K562 (cell line): ENCODE results near the gene UROD. TPM values are rescaled to one million over a fixed set of nuclear protein-coding genes. Genes with fewer than 3 reads are reported as not detected.
A peak's percentile ranks its signal among the peaks of the same experiment; 100 is the strongest.

Experiments used
- ATAC-seq: fragments of 200-7000 bp; cut with Tn5 transposase; 3 replicates; pipeline ENCODE4 v1.9.1; 2020; ENCODE audit warnings: moderate library complexity
- BruUV-seq: library from RNA; stranded (reverse); fragments of 400-500 nt; replicated peaks from 2 replicates; lab custom pipeline; 2021; lab: Mats Ljungman, UMichigan
- CTCF ChIA-PET: fragments of 300-600 bp; formaldehyde crosslinking; extraction: SDS; loops from one replicate; lab custom pipeline; 2021; ENCODE audit warnings: low intra/inter-chr PET ratio; lab: Yijun Ruan, JAX
- POLR2A ChIA-PET: fragments of 300-600, 350-650 bp; sonication (Branson Sonifier 250); formaldehyde crosslinking; extraction: SDS; loops from one replicate; lab custom pipeline; 2021; ENCODE audit warnings: antibody characterized with exemption, inconsistent platforms; lab: Yijun Ruan, JAX
- DNase-seq, 4 experiments: peaks; one replicate each; pipeline versions ENCODE4 v3.0.0 to v3.0.0-alpha.2; 2011 to 2018; ENCODE audit warnings: low spot score in 3 of 4, mixed read lengths in 3 of 4; ENCODE audit errors: extremely low read depth in 1 of 4
- FAIRE-seq: peaks from 2 replicates; lab custom pipeline; 2011; peaks lifted over from hg19 to GRCh38; lab: Jason Lieb, UNC
- H2AFZ ChIP-seq: 2 replicates; pipeline ENCODE4 v1.6.0; 2011; ENCODE audit warnings: low read depth, low read length, control low read depth, inconsistent platforms
- H3K27ac ChIP-seq: fragments of 200-600 bp; 3 replicates; pipeline ENCODE4 v1.8.0; 2011; ENCODE audit warnings: low read depth, mild to moderate bottlenecking, control low read depth, inconsistent platforms, low read length, moderate library complexity, mixed read lengths; ENCODE audit errors: extremely low read depth
- H3K27me3 ChIP-seq, 2 experiments: fragments of 300-600 bp in 1 of 2; 2 replicates in 1 of 2; 3 replicates in 1 of 2; pipeline versions ENCODE4 v1.6.0 to v1.8.0; 2011; ENCODE audit warnings: inconsistent platforms in 2 of 2, low read length in 2 of 2, mild to moderate bottlenecking in 1 of 2, mixed read lengths in 1 of 2, moderate library complexity in 1 of 2; ENCODE audit not compliant: control insufficient read depth in 2 of 2, insufficient read depth in 2 of 2
- H3K36me3 ChIP-seq: fragments of 300-600 bp; 3 replicates; pipeline ENCODE4 v1.8.0; 2011; ENCODE audit warnings: mild to moderate bottlenecking, low read length, inconsistent platforms; ENCODE audit not compliant: control insufficient read depth, insufficient read depth
- H3K4me1 ChIP-seq, 2 experiments: fragments of 200-600 bp in 1 of 2; replicated peaks in 1 of 2; 2 replicates in 1 of 2; 3 replicates in 1 of 2; pipeline versions ENCODE4 v1.5.1 to v1.8.0; 2011; ENCODE audit warnings: inconsistent platforms in 2 of 2, low read length in 2 of 2, mild to moderate bottlenecking in 1 of 2, mixed read lengths in 1 of 2, moderate library complexity in 1 of 2; ENCODE audit not compliant: control insufficient read depth in 2 of 2, insufficient read depth in 2 of 2
- H3K4me2 ChIP-seq: 2 replicates; pipeline ENCODE4 v1.6.1; 2011; ENCODE audit warnings: low read length, control low read depth, inconsistent platforms, mixed read lengths; ENCODE audit not compliant: insufficient read depth
- H3K4me3 ChIP-seq: fragments of 200-600 bp; sonication (generic), shearing (Covaris generic); 2 replicates; pipeline ENCODE4 v1.5.1; 2016; ENCODE audit warnings: control low read depth, inconsistent platforms
- H3K79me2 ChIP-seq: fragments of 200-600 bp; 3 replicates; pipeline ENCODE4 v1.8.0; 2011; ENCODE audit warnings: low read length, inconsistent platforms; ENCODE audit not compliant: control insufficient read depth, insufficient read depth
- H3K9ac ChIP-seq, 2 experiments: 2 replicates each; pipeline versions ENCODE4 v1.6.0 to v1.6.1; 2011; ENCODE audit warnings: low read depth in 2 of 2, low read length in 2 of 2, control low read depth in 1 of 2, inconsistent platforms in 1 of 2, mild to moderate bottlenecking in 1 of 2, mixed read lengths in 1 of 2; ENCODE audit not compliant: insufficient read depth in 1 of 2
- H3K9me1 ChIP-seq: one replicate; pipeline ENCODE4 v1.6.0; 2011; ENCODE audit warnings: inconsistent platforms, mild to moderate bottlenecking, low read length, moderate library complexity; ENCODE audit not compliant: control insufficient read depth, insufficient read depth
- H3K9me3 ChIP-seq: replicated peaks from 2 replicates; pipeline ENCODE4 v1.5.1; 2011; ENCODE audit warnings: low read depth, low read length, inconsistent platforms; ENCODE audit not compliant: control insufficient read depth, insufficient read depth
- H4K20me1 ChIP-seq: replicated peaks from 2 replicates; pipeline ENCODE4 v1.6.1; 2011; ENCODE audit warnings: low read length, inconsistent platforms, mixed read lengths; ENCODE audit not compliant: control insufficient read depth, insufficient read depth
- EZH2 ChIP-seq: IDR thresholded peaks from 2 replicates; pipeline ENCODE4 v1.6.1; 2012; ENCODE audit warnings: low read depth, mild to moderate bottlenecking, inconsistent platforms, low read length, borderline replicate concordance
- GMEB1 ChIP-seq: fragments of 250-450 bp; sonication (Bioruptor Pico); IDR thresholded peaks from 2 replicates; pipeline ENCODE4 v1.4.0; 2020; ENCODE audit warnings: mild to moderate bottlenecking
- KDM5B ChIP-seq: fragments of 200-600 bp; sonication (generic); IDR thresholded peaks from 2 replicates; pipeline ENCODE4 v1.6.1; 2012; ENCODE audit warnings: low read depth, mild to moderate bottlenecking, moderate library complexity, low read length, control low read depth, inconsistent platforms; ENCODE audit not compliant: insufficient replicate concordance
- LCOR ChIP-seq: sonication (generic); formaldehyde crosslinking; IDR thresholded peaks from 2 replicates; pipeline ENCODE4 v1.8.0; 2022; ENCODE audit warnings: mild to moderate bottlenecking, missing genetic modification reagents
- MEIS2 ChIP-seq: fragments of 450-650 bp; IDR thresholded peaks from 2 replicates; pipeline ENCODE4 v1.6.1; 2014; ENCODE audit warnings: mild to moderate bottlenecking; ENCODE audit not compliant: partially characterized antibody
- PHB ChIP-seq: fragments of 250-450 bp; sonication (Bioruptor Pico); IDR thresholded peaks from 2 replicates; pipeline ENCODE4 v1.5.0; 2021
- PHF21A ChIP-seq: fragments of 450-650 bp; IDR thresholded peaks from 2 replicates; pipeline ENCODE4 v1.6.1; 2017; ENCODE audit warnings: low read depth, borderline replicate concordance
- SMAD2 ChIP-seq: fragments of 150-350 bp; IDR thresholded peaks from 2 replicates; pipeline ENCODE4 v1.6.1; 2014; ENCODE audit warnings: low read depth, mild to moderate bottlenecking, low read length
- SREBF2 ChIP-seq: sonication (generic); formaldehyde crosslinking; IDR thresholded peaks from 2 replicates; pipeline ENCODE4 v1.4.0; 2020; ENCODE audit warnings: mild to moderate bottlenecking, missing genetic modification reagents
- STAT5A ChIP-seq: IDR thresholded peaks from 2 replicates; pipeline ENCODE4 v1.6.1; 2012; ENCODE audit warnings: low read length, inconsistent platforms, borderline replicate concordance
- STAT6 ChIP-seq: sonication (generic); formaldehyde crosslinking; IDR thresholded peaks from 2 replicates; pipeline ENCODE4 v1.8.1; 2023; ENCODE audit warnings: mild to moderate bottlenecking, missing genetic modification reagents
- ZKSCAN3 ChIP-seq: fragments of 250-450 bp; sonication (Bioruptor Pico); IDR thresholded peaks from 2 replicates; pipeline ENCODE4 v1.4.0; 2020
- ZNF408 ChIP-seq: fragments of 250-450 bp; sonication (Bioruptor Pico); IDR thresholded peaks from 2 replicates; pipeline ENCODE4 v1.4.0; 2020; ENCODE audit warnings: low read depth, mild to moderate bottlenecking, moderate library complexity
- ZNF431 ChIP-seq: sonication (generic); formaldehyde crosslinking; IDR thresholded peaks from 2 replicates; pipeline ENCODE4 v1.8.0; 2022; ENCODE audit warnings: mild to moderate bottlenecking, missing genetic modification reagents
- ZNF589 ChIP-seq: fragments of 200-800 bp; sonication (Bioruptor generic); IDR thresholded peaks from 2 replicates; pipeline ENCODE4 v1.6.1; 2016; ENCODE audit warnings: low read depth, missing genetic modification characterization, missing compliant biosample characterization
- WGBS: fragments of 100-300 bp; shearing (Covaris generic); methylation state at CpG from one replicate; pipeline ENCODE4 v1.1.6; 2016; ENCODE audit warnings: low coverage, mixed read lengths; ENCODE audit not compliant: insufficient coverage; ENCODE audit errors: missing lambda C conversion rate; 5-methylcytosine and 5-hydroxymethylcytosine counted together
- in situ Hi-C: fragments of 300-500 bp; cut with MboI; formaldehyde crosslinking; loops from 4 replicates; pipeline ENCODE4 v1.15.0; 2018; ENCODE audit warnings: inconsistent platforms, mixed read lengths
- intact Hi-C: fragments of 100-400 bp; cut with micrococcal nuclease; formaldehyde crosslinking; loops from 2 replicates; pipeline ENCODE4 v1.14.2; 2022
- polyA plus RNA-seq, 8 experiments: library from polyadenylated mRNA; depleted of rRNA in 4 of 8; stranded (reverse) in 5 of 8; unstranded in 3 of 8; fragments of >200 nt; fragmentation: Nextera tagmentation in 2 of 8; fragmentation: Illumina TruSeq in 1 of 8; extraction: Ambion mirVana in 2 of 8; extraction: Trizol in 1 of 8; gene quantifications; 2 replicates each; pipeline versions ENCODE4 v1.2.1 to v1.2.3, GENCODE V29; 2011 to 2014; ENCODE audit warnings: inconsistent platforms in 1 of 8, missing spikeins in 1 of 8
- total RNA-seq, 7 experiments: library from RNA; depleted of rRNA in 6 of 7; stranded (reverse); fragments of >200 nt in 6 of 7; fragmentation: Illumina TruSeq in 2 of 7; extraction: Trizol in 2 of 7; gene quantifications; 2 replicates each; pipeline versions ENCODE4 v1.2.1 to v1.2.3, GENCODE V29; 2011 to 2021; ENCODE audit warnings: low replicate concordance in 1 of 7
- TF ChIP-seq, protein P1 (sequence below): sonication (generic); formaldehyde crosslinking; IDR thresholded peaks from 2 replicates; pipeline ENCODE4 v1.8.0; 2022; ENCODE audit warnings: mild to moderate bottlenecking, missing genetic modification reagents

Gene UROD
- total and polyA plus RNA-seq, 9 of the 15 experiments (the other 6 are each of a cell fraction or from before 2014, with no cell fraction given): 533 to 2,933 (median 1,100) TPM

GRCh38 chr1:44970317-44970716 lies 41.7 kb upstream of the UROD start (continued):
- TF ChIP-seq STAT6 (CRISPR knock-in tag) (no peak), STAT5A (no peak), PHB (CRISPR knock-in tag) (no peak), MEIS2 (no peak), ZNF589 (CRISPR knock-in tag) (no peak)

DNA sequence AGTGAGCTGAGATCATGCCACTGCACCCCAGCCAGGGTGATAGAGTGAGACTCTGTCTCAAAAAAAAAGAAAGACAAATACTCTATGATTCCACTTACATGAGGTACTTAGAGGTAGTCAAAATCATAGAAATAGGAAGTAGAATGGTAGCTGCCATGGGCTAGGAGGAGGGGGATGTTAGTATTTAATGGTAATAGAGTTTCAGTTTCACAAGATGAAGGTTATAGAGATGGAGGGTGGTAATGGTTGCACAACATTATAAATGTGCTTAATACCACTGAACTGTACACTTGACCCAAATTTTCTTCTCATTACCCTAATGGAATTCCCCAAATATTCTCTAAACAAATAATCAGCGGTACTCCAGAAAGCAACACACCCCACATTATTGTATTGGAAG lies 38.4 kb upstream of the UROD start:
- CTCF ChIA-PET: no interaction called here
- ATAC-seq (no peak), DNase-seq (no peak), FAIRE-seq (no peak)
- 0 out of 2 replicates have a peak, but pooled peaks cover 2% of the 10 kb centered on the region for H3K9me3 ChIP-seq
- no peaks in the 10 kb centered on the region for H3K9me1 ChIP-seq
- H3K36me3 ChIP-seq: peaks cover 85% of the 10 kb centered on the region
- in situ Hi-C loops (no loop called here), intact Hi-C loops (no loop called here)
- no peaks in the 10 kb centered on the region for H3K27me3 ChIP-seq
- no peak overlapping the region for H3K27ac ChIP-seq
- peaks cover 0 to 9% of the 10 kb centered on the region in 2 experiments; a peak in 2 of 5 replicates for H3K4me1 ChIP-seq
- WGBS: 94% methylated on average over 1 of the region's 1 CpG
- POLR2A ChIA-PET: interaction anchor here (0.6 to 1.5 kb wide), 2 partner anchors 16 to 69 kb away, joined by 3 read pairs; no protein-coding TSS in a partner anchor
- H3K4me2 ChIP-seq: no peak overlapping the region
- H3K4me3 ChIP-seq: no peak overlapping the region
- H2AFZ ChIP-seq: no peak overlapping the region
- TSS peak; percentile 11 for BruUV-seq
- no peak overlapping the region for H3K9ac ChIP-seq
- no peaks in the 10 kb centered on the region for H4K20me1 ChIP-seq
- H3K79me2 ChIP-seq: peaks cover 38% of the 10 kb centered on the region
- TF ChIP-seq ZKSCAN3 (CRISPR knock-in tag) (no peak), PHF21A (no peak), SMAD2 (no peak), SREBF2 (CRISPR knock-in tag) (no peak), ZNF431 (CRISPR knock-in tag) (no peak), LCOR (CRISPR knock-in tag) (no peak), GMEB1 (CRISPR knock-in tag) (no peak), ZNF408 (CRISPR knock-in tag) (no peak), KDM5B (no peak), EZH2 (no peak)
- TF ChIP-seq, protein P1, sequence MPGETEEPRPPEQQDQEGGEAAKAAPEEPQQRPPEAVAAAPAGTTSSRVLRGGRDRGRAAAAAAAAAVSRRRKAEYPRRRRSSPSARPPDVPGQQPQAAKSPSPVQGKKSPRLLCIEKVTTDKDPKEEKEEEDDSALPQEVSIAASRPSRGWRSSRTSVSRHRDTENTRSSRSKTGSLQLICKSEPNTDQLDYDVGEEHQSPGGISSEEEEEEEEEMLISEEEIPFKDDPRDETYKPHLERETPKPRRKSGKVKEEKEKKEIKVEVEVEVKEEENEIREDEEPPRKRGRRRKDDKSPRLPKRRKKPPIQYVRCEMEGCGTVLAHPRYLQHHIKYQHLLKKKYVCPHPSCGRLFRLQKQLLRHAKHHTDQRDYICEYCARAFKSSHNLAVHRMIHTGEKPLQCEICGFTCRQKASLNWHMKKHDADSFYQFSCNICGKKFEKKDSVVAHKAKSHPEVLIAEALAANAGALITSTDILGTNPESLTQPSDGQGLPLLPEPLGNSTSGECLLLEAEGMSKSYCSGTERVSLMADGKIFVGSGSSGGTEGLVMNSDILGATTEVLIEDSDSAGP: no peak
